HEK293T (cell line): ENCODE results near the gene NPC1.

Source experiments
- BHLHE40 ChIP-seq: fragments of 450-650 bp; IDR thresholded peaks from 2 replicates; pipeline ENCODE4 v1.6.1; 2016; ENCODE audit warnings: mild to moderate bottlenecking, moderate library complexity, borderline replicate concordance
- ELF4 ChIP-seq: fragments of 450-650 bp; IDR thresholded peaks from 2 replicates; pipeline ENCODE4 v1.6.1; 2017; ENCODE audit warnings: antibody characterized with exemption
- FOXA1 ChIP-seq: fragments of 450-650 bp; IDR thresholded peaks from 2 replicates; pipeline ENCODE4 v1.6.1; 2016; ENCODE audit warnings: mild to moderate bottlenecking
- NFRKB ChIP-seq: fragments of 450-650 bp; IDR thresholded peaks from 2 replicates; pipeline ENCODE4 v1.6.1; 2016; ENCODE audit warnings: mild to moderate bottlenecking, moderate library complexity
- SP1 ChIP-seq: fragments of 450-650 bp; IDR thresholded peaks from 2 replicates; pipeline ENCODE4 v1.6.1; 2017
- TARDBP ChIP-seq: fragments of 450-650 bp; IDR thresholded peaks from 2 replicates; pipeline ENCODE4 v1.6.1; 2016
- ZNF384 ChIP-seq: fragments of 450-650 bp; IDR thresholded peaks from 2 replicates; pipeline ENCODE4 v1.6.1; 2016

DNA sequence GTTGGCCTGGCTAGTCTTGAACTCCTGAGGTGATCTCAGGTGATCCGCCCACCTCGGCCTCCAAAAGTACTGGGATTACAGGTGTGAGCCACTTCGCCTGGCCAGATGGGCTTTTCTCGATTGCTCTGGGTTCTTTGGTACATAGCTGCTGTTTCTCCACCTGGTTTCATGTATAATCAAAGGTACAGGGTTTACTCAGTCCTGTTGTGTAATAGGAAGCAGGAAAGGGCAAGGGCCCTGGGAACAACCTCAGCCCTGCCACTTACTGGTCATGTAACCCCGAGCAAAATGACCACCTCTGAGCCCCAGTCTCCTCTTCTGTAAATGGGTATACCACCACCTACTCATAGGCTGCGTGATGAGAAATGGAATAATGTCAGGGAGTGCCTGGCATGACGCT, 49.0 kb downstream of the NPC1 start:
- TF ChIP-seq BHLHE40, result no peak
- TF ChIP-seq SP1, result no peak
- no peak for TF ChIP-seq TARDBP
- no peak for TF ChIP-seq ELF4
- no peak for TF ChIP-seq FOXA1
- TF ChIP-seq NFRKB, result no peak
- TF ChIP-seq ZNF384, result no peak
